Raji (cell line): ENCODE data around the gene PNRC2.

Experiments used
- POLR2A ChIP-seq: IDR thresholded peaks from 2 replicates; pipeline ENCODE4 v1.6.1; 2011; ENCODE audit warnings: low read depth, low read length, control low read depth; ENCODE audit not compliant: insufficient read depth

Gene PNRC2

GRCh38 chr1:23967871-23968270, 8.2 kb downstream of the PNRC2 start:
- TF ChIP-seq POLR2A: no peak

GRCh38 chr1:23977187-23977853, 17.7 kb downstream of the PNRC2 start:
- TF ChIP-seq POLR2A: no peak

DNA sequence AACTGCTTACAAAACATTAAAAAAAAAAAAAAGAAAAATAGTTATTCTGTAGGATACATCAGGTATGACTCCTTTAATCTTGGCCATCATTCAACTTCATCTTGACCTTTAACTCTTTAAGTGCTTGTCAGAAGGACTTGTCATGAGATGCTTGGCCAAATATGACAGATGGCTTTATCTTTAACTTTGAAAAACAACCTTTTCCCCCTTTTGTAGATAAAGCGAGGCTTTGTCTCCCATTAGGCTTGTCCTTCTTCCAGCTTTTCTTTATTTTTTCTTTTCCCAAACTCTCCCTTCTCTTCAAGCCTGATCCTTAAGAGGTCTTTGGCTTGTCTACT, 18.2 kb downstream of the PNRC2 start:
- TF ChIP-seq POLR2A: no peak

DNA sequence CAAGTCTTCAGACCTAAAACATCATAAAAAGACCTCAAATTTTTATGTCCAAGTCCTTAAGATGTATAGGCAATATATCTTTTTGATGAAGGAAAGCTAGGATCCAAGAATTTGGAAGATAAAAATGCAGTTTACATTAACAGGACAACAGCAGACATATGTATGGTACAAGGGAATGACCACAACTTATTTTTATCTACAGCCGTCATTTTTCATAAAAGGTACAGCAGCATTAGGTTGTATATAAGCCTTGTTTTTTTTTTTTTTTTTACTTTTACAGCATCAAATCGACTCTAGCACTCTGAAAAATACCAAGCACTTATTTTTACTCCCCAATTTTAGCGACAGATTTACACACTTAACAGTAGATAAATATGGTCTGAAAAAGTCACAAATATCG, 19.2 kb downstream of the PNRC2 start:
- no peak for TF ChIP-seq POLR2A

DNA sequence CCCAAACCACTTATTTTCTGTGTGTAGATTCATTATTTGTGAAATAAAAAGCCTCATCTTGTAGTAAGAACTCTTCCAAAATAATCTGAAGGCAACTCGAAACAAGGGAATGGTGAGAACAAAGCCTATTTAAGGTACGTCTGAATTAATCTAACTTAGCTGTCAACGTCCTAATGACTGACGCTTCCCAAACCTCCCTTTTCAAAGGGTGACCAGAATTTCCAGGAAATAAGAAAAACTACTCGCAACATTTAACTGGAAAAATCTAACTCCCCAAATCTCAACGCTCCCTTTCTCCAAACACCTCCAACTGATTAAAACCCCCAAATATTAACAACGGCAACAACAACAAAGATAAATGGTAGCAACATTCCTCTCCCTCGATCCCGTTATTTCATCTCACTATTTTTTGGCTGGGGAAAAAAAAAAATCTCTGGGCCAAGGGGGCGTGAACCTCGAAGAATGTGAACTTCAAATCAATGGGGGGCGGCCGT, 19.8 kb downstream of the PNRC2 start:
- no peak for TF ChIP-seq POLR2A

DNA sequence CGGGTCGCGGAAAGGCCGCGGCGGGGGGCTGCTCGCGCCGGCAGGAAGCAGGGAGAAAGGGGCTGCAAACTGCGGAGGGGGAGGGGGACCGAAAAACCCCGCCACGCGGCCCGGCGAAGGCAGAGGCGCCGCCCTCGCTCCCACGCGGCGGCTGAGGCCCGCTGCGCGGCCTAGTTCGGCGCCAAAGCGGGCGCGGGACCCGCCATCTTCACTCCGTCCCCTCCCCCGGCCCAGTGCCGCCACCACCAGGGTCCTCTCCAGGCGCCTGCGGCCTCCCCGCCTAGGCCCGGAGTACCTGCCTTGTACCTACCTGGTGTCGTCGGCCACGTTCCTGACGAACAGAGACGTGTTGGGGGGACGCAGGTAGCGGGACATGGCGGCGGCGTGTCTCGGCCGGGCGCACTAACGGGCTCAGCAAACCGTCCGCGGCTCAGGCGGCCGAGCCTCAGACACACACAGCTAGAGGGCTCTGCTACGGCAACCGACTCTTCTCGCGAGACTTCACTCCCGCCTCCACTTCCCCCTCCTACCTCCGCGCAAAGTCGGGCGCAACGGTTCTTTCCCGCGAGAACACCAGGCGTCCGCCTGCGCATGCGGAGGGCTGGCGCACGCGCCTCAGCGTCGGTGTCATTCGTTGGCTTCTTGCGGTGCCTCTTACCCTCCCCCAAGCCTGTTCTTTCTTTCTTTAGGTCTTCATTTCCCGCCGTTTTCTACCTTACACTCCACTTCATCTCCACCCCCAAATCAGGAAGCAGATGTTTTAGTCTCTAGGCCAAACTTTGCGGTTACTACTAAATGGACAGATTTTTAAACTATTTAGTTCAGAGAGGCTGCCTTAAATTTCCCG, 20.5 kb downstream of the PNRC2 start, which contains the start of gene SRSF10:
Gene SRSF10 (minus strand): TSS at position 447 of the 847 bp plus-strand sequence. CDS start 72 bp downstream, at position 375.
- peak; percentile 99 for TF ChIP-seq POLR2A

DNA sequence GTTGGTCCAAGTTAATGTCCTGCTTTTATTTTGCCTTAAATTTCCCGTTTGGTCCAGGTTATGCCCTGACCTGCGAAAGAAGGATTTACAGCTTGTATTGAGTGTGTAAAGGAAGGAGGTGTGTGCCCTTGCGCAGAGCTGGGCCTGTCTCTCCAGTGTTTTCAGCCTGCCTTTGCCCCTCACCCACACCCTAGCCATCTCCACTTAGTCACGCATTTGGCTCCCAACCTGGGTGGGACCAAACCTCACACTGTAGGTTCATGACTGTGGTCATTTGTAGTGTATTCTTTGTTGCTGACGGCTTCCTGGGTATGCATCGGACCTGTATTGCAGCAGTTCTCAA, 21.1 kb downstream of the PNRC2 start:
- TF ChIP-seq POLR2A: no peak; the same call in 1 of the 2 replicates

- TF ChIP-seq POLR2A: no peak
Observed at GRCh38 chr1:23984417-23985186, 25.0 kb downstream of the PNRC2 start.

- TF ChIP-seq POLR2A: no peak
Observed at GRCh38 chr1:23989263-23989662, 29.6 kb downstream of the PNRC2 start.

GRCh38 chr1:23995431-23995837, 35.8 kb downstream of the PNRC2 start:
- no peak for TF ChIP-seq POLR2A

DNA sequence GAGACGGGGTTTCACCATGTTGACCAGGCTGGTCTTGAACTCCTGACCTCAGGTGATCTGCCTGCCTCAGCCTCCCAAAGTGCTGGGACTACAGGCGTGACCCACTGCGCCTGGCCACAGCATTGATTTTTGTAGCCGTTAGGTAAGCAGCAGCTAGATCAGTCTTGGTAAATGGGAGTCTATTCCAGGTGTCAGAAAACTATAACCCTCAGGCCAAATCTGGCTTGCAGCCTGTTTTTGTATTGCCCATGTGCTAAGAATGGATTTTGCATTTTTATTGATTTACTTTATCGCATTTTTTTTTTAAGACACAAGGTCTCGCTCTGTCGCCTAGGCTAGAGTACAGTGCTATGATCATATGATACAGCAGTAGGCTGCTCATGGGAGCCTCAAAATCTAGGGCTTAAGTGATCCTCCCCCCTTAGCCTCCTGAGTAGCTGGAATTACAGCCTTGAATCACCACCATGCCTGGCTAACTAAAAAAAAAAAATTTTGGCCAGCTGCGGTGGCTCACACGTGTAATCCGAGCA, 37.1 kb downstream of the PNRC2 start:
- no peak for TF ChIP-seq POLR2A

DNA sequence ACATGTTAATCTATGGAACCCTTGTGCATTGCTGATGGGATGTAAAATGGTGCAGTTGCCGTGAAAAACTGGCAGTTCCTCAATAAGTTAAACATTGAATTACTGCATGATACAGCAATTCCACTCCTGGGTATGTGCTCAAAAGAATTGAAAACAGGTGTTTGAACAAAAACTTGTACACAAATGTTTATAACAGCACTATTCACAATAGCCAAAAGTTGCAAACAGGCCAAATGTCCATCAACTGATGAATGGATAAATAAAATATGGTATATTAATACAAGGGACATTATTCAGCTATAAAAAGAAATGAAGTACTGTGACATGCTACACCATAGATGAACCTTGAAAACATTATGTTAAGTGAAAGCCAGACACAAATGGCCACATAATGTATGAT, 38.2 kb downstream of the PNRC2 start:
- TF ChIP-seq POLR2A: no peak

- no peak for TF ChIP-seq POLR2A
Observed at GRCh38 chr1:23999156-23999671, 39.6 kb downstream of the PNRC2 start.

- TF ChIP-seq POLR2A: no peak
Observed at GRCh38 chr1:24002695-24003094, 43.1 kb downstream of the PNRC2 start.
